GM20431 (cell line): ENCODE measurements around the gene PLCL1.
"Not testable (repeated sequence)": the region's sequence is repeated elsewhere in the genome, so short reads cannot be mapped to it uniquely, and the experiment has no call there.

ENCODE experiments used
- in situ Hi-C: fragments of 300-500 bp; cut with MseI, MboI; formaldehyde crosslinking; loops from one replicate; pipeline ENCODE4 v1.15.0; 2020; ENCODE audit warnings: low sequenced_read_pairs; ENCODE audit not compliant: unreplicated experiment

Gene PLCL1

DNA sequence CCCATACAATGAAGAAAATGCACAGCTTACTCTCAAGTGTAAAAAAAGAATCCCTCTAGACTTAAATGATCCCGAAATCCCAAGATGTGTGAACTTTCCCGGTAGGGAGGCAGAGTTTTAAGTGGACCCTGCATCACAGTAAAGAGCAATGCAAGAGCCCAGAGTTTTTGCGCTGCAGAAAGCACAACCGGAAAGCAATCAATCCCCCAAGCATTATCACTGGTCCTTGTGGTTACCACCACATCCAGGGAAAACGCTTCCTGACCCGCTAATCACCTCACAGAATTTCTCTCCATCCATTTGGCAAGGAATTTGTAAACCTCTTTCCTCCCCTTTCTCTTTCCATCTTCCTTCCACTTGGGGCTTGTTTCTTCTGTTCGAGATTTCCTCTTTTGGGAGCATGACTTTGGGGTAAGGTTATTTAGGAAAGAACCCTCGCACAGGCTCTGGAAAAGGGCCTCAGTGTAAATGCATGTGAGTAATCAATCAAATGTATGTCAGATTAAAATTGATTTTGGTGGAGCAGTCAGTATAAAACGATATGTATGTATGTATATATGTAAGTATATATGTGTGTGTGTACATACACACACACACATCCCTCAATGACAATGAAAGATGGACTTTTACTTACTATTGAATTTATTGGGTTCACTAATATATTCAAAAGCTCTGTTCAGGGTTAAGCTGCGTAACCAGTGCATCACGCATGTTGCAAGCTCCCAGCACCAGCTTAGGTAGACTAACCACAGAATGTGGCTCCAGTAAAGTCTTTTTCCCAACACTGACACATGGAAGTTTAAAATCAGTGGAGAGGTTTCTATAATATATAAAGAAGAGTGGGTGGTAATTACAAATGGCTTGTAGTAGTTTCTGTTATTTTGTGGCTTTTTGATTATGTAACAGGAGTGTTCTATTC, 1.6 kb downstream of the PLCL1 start:
- in situ Hi-C loops: loop anchor here (10.0 to 25.0 kb wide), 2 partner anchors 319 to 481 kb away; no protein-coding TSS in a partner anchor

GRCh38 chr2:197809064-197809463, 4.7 kb downstream of the PLCL1 start:
- in situ Hi-C loops: loop anchor here (10.0 to 25.0 kb wide), 2 partner anchors 316 to 478 kb away; no protein-coding TSS in a partner anchor

GRCh38 chr2:197810016-197810415, 5.6 kb downstream of the PLCL1 start:
- in situ Hi-C loops: loop anchor here (25.0 kb wide), 1 partner anchor 477 kb away; no protein-coding TSS in a partner anchor

GRCh38 chr2:197810491-197810890, 6.1 kb downstream of the PLCL1 start:
- in situ Hi-C loops: loop anchor here (25.0 kb wide), 1 partner anchor 477 kb away; no protein-coding TSS in a partner anchor

- in situ Hi-C loops: loop anchor here (25.0 kb wide), 1 partner anchor 474 kb away; no protein-coding TSS in a partner anchor
These were observed 8.8 kb downstream of the PLCL1 start for GRCh38 chr2:197813093-197813787.

- in situ Hi-C loops: loop anchor here (25.0 kb wide), 1 partner anchor 473 kb away; no protein-coding TSS in a partner anchor
These were observed 10.1 kb downstream of the PLCL1 start for GRCh38 chr2:197814526-197814925.

- in situ Hi-C loops: loop anchor here (25.0 kb wide), 1 partner anchor 466 kb away; no protein-coding TSS in a partner anchor
These were observed 17.3 kb downstream of the PLCL1 start for GRCh38 chr2:197821550-197822289.

DNA sequence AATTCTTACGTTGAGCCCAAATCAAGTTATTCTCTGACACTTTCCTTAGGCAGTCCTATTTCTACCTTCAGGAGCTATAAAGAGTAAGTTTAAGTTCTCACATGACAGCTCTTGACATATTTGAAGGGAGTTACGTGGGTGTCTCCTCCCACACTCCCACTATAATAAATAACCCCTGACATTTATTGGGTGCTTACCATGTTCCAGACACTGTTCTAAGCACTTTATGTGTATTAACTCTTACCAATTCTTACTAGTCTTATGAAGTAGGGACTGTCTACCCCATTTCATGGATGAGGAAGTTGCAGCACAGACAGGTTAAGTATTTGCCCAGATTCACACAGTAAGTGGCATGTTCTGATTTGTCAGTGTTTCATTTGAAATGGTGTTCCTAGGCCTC, 17.9 kb downstream of the PLCL1 start:
- in situ Hi-C loops: loop anchor here (25.0 kb wide), 1 partner anchor 465 kb away; no protein-coding TSS in a partner anchor

GRCh38 chr2:197827618-197828017, 23.2 kb downstream of the PLCL1 start:
- in situ Hi-C loops: no loop called here

DNA sequence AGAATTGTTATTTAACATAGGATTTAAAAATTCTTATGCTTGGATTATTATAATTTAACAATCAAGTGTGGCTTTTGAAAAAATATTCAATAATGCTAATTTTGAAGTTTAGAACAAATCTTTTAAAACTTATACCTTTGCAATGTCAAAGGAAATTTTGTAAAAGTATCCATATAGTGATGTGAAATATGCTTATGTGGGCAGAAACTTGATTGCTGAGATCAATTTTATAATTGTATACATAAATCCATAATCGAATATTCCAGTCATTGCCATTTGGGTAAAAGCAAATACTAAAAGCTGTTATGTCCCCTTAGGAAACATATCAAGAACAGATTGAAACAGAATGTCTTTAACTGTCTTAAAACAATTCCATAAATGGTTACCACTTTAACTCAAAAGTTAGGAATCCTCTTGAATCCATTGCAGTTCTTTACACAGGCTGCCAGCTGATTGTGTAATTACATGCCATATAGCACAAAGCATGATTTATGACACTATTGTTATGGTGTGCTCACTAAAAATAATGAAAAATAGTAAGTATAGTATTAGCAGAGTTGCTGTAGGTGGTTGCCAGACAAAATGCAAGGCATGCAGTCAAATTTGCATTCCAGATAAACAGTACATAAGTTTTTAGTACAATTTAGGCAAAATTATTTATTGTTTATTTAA, 24.2 kb downstream of the PLCL1 start:
- in situ Hi-C loops: no loop called here

GRCh38 chr2:197834771-197835170, 30.4 kb downstream of the PLCL1 start:
- in situ Hi-C loops: not testable (repeated sequence)

DNA sequence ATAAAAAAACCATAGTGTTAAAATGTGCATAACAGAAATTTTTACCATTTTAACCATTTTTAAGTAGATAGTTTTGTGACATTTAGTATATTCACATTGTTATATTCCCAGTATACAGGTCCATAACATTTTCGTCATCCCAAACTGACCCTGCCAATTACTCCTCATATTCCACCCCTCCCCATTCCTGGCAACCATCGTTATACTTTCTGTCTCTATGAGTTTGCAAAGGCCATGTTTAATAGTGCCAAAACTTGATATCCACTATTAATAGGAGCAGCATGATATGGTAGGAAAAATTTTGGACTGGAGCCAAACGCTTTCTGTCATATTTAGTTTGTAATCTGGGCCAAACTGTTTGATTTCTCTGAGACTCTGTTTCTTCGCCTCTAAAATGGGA, 30.9 kb downstream of the PLCL1 start:
- in situ Hi-C loops: no loop called here

GRCh38 chr2:197838036-197838435, 33.6 kb downstream of the PLCL1 start:
- in situ Hi-C loops: no loop called here

- in situ Hi-C loops: no loop called here
These were observed 34.2 kb downstream of the PLCL1 start for GRCh38 chr2:197838579-197838978.

- in situ Hi-C loops: no loop called here
These were observed 34.9 kb downstream of the PLCL1 start for GRCh38 chr2:197839327-197839726.

DNA sequence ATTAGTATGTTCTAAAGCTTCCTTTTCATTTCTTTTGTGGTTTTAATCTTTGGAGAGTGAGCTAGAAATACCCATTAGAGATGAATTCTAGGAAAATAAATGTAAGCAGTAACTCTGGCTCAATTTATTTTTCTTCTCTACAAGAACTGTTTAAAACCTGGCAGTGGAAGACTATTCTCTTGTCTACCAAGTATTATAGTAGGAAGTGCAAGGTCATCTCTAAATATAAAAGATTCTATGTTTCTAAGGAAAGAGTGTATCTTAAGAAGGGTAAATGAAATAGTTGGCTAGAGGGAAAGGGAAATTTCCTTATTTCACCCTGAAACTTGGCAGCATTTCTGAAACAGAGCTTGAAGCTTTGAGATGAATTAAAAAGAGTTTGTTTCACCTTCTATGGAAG, 35.5 kb downstream of the PLCL1 start:
- in situ Hi-C loops: no loop called here

DNA sequence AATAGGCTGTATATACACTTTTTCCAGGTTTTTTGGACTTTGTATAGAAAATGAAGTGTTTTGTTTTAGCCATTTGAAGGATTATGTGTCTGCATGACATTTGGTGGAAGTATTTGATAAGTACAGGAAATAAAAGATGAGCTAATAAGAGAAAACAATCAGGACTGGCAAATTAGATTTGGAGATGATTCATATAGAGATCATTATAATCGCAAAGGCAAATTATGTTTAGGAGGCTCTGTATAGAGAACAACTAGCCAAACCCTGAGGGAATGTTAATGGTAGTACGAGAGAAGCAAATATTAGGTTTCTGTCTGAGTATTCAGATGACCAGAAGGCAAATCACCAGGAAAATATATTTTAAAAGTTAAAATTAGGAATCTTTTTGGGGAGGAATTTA, 41.7 kb downstream of the PLCL1 start:
- in situ Hi-C loops: no loop called here

- in situ Hi-C loops: no loop called here
These were observed 42.4 kb downstream of the PLCL1 start for GRCh38 chr2:197846777-197847176.

- in situ Hi-C loops: no loop called here
These were observed 43.4 kb downstream of the PLCL1 start for GRCh38 chr2:197847651-197848401.
